HG03457 (cell line): ENCODE measurements around the gene OSTC.

Source experiments
- ATAC-seq: cut with Tn5 transposase; IDR thresholded peaks from one replicate; pipeline ENCODE4 v1.9.1; 2021; ENCODE audit warnings: moderate number of reproducible peaks; ENCODE audit not compliant: unreplicated experiment

The OSTC gene

GRCh38 chr4:108644237-108644636 lies 6.2 kb upstream of the OSTC start:
- no peak for ATAC-seq

DNA sequence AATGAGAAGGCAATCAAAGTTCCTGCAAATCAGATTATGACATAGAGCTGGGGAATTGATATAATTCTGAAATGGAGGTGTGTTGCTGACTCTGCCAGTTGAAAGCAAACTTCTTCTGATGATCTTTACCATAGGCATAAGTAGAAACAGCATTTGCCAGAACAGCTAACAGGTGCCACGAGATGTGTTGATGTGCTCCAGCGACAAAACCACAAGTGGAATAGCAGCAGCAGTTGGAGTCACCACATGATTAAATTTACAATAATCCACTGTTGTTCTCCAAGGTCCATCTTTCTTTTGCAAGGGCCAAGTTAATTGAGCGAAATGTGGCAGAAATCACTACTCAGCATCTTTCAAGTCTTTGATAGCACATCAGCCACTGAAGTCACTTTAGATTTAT lies 3.7 kb upstream of the OSTC start:
- ATAC-seq = no peak

- ATAC-seq = peak; percentile 6
Observed at GRCh38 chr4:108649863-108650211, 562 bp upstream of the OSTC start.

DNA sequence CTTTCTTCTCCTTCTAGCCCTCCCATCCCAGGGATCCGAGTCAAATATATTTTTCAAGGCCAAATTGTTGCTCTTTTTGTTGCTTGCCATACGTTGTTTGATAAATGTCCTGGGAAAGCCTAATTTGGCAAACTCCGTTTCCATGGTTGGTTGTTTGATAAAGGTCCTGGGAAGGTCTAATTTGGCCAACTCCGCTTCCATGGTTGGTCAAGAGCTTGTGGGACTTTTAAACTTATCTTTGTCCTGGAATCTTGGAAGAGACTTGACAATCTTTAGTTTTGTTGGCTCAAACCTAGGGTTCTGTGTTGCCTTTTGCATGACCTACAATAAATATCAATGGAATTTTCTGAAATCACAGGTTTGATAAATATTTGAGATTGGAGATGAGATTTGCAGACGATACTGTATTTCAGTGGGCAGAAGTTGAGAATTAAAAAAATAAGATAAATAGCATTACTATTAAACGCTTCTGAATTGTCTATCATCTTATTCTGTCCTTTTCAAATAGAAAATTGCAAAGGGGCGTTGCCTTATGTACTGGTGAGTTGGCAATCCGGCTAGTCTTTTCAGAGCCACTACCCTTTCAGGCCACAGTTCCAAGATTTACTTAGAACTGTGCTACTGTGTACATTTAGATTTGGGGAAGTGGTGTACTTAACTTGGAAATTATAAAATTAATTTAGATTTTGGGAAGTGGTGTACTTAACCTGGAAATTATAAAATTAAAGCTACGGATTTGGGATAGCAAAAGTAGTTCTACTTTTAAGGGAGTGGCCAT lies 804 bp downstream of the OSTC start:
- no peak for ATAC-seq

- ATAC-seq = no peak
Observed at GRCh38 chr4:108662629-108663028, 12.2 kb downstream of the OSTC start.

GRCh38 chr4:108674356-108674977 lies 24.1 kb downstream of the OSTC start:
- no peak for ATAC-seq

DNA sequence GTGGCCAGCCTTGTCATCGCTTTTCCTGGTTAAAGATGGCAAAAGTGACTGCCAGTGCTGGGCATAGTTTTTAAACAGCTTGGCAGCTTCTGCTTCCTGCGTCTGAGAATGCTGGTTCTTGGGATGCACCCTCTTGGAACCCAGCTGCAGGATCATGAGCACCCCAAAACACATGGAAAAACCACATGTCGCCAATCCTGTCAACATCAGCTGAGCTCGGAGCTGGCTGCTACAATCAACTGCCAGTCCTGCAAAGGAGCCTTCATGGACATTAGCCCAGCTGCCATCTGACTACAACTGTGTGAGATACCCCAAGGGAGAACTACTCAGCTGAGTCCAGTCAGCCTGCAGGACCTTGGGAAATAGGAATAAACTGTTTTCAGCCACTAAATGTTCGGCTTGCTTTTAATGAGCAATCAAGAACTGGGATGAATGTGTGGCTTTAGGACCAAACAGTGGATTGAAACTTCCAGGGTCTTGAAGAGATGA lies 31.0 kb downstream of the OSTC start:
- ATAC-seq = no peak

DNA sequence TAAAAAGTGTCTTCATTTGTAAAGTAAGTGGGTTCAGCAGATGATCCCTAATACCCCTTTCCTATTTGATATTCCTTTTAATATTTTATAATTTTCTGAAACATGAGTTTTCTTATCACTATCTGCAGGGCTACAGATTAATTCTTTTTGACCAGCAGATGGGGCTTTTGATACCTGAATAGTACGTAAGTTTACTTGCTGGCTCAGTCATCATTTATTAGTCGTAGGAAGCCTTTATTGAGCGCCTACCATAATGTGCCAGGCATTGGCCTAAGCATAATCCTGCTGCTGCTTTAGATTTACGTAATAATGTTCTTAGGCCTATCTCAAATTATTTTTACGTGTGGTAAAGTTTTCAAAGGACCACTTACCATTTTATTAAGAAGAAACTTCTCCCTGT lies 33.1 kb downstream of the OSTC start:
- no peak for ATAC-seq

DNA sequence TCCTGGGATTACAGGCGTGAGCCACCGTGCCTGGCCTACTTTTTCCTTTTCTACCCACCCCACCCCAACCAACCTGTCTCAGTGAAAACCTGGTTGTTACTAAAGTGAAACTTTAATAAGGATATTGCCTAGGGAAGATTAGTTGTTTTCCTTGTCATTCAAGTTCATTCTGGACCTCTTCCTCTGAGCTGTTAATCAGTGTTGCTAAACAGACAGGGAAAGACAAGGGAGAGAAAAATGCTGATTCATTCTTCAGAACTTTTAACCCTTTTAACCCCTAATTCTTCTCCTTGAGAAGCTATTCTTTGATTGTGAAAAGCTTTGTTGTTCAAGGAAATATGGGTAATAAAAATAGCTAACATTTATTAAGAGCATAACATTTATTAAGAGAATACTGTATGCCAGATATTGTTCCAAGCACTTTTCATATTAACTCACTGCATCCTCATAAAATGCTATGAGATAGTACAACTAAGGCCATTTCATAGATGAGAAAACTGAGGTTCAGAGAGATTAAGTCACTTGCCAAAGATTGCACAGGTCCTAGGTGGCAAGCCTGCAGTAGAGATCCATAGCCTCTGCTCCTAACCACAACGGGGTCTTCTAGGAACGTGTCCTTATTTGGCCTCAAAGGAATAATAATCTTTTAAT lies 34.8 kb downstream of the OSTC start:
- no peak for ATAC-seq

GRCh38 chr4:108690738-108691137 lies 40.3 kb downstream of the OSTC start:
- no peak for ATAC-seq

- no peak for ATAC-seq
Observed at GRCh38 chr4:108693211-108693610, 42.8 kb downstream of the OSTC start.

DNA sequence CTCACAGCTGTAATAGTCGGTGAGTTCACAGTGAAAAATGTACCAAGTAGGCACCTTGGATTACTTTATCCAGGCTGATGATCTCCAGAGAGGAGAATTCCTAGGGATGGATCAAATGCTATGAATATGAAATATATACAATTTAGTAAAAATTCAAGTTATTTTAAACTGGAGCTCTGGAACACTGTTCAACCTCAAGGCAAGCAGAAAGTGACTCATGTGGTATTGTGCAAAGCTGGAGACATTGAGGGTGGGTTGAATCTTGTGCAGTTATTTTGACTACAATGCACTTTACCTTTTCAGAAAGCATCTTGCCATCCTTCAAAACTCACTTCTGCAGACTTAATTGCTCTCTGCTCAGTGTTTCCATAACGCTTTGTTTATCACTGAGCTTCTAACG lies 43.4 kb downstream of the OSTC start:
- ATAC-seq = no peak

GRCh38 chr4:108694423-108694822 lies 44.0 kb downstream of the OSTC start:
- no peak for ATAC-seq

GRCh38 chr4:108695062-108695461 lies 44.7 kb downstream of the OSTC start:
- no peak for ATAC-seq

DNA sequence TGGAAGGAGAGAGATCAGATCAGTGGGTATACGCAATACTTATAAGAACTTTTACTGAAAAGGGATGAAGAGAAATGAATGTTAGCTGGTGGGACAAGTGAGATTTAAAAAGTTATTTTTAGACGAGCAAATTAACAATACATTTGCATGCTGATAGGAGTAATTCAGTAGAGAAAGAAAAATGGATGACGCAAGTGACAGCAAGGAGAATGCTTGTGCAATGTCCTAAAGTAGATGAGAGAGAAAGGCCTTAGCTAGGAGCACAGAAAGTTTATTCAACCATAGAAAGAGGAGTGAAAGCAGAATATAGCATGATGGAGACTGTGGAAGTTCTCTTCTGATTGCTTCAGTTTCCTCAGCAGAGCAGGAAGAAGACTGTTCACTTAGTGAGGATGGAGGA lies 45.8 kb downstream of the OSTC start:
- ATAC-seq = no peak

DNA sequence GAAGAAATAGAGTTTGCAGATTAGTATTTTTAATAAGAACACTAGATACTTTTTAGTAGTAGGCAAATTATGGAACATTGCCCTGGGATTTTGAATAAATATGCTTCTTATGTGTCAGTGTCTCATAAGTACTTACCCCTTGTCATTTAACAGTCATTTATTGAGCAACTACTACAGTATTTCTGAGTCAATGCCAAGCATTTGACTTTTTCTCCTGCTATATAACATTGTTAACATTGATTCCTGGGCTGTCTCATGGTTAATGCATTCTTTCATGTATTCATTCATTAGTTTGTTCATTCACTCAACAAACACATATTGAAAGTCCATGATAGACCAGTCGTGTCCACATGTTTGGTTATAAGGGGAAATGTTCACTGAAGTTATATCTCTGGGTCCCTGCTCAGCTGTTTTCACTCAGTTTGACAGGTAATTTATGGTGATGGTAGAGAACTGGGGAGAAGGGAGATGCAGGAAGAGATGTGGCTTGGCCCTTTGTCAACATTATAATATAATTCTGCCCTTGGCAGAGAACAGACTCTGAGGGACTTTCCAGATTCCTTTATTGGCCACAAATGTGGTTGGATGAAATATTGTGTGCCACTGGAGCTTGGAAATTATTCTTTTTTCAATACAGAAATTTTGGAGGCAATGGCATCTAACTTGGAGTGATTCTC lies 49.8 kb downstream of the OSTC start:
- ATAC-seq = no peak

DNA sequence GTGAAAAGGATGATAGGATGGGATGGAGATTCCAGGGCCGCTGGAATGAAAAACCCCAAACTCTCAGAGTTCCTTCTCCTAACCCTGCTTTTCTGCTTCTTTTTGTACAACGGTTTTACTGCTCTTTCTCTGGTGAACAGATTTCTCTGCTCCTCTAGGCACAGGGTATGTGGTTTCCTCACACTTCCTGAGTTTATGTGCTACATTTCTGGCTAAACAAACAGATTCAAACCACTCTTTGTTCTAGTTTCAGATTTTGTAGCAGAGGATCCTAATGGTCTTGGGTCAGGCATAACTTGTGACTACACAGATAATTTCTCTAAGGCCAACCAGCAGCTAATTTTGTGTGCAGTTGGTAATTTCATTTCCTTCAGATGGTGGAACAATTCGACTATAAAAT lies 52.6 kb downstream of the OSTC start:
- no peak for ATAC-seq

DNA sequence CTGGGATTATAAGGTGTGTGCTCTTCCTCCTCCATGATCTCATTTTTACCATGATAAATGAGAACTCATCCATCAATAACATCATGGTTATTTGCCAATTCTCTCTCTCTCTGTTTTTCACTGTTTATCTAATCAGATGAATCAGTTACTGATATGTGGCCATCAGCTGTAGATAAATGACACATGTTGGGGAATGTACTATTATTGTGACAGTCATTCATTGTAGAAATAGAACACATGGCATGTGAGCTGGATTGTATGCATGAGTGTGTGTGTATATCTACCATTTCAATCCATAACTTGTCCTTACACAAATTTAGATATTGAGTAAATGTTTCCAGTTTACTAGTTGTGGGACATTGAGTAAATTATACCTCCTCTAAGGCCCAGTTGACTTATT lies 53.0 kb downstream of the OSTC start:
- no peak for ATAC-seq

DNA sequence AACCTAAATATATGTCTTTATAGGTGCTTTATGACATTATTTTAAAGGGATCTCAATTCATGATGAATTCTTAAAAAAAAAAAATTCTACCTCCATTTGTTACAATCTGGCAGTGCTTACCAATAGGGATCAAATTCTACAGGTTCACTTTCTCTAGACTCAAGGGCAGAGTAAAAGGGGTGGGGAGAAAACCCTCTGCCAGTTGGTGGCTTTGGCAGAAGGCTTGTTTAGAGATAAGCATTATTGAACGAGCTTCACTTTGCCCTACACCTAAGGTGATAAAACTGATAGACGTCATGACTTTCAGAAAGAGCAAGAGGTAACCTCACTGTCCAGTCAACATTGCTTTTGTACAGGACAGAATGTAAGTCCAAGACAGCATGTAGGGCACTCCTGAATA lies 53.6 kb downstream of the OSTC start:
- no peak for ATAC-seq

- ATAC-seq = no peak
Observed at GRCh38 chr4:108706289-108706688, 55.9 kb downstream of the OSTC start.

DNA sequence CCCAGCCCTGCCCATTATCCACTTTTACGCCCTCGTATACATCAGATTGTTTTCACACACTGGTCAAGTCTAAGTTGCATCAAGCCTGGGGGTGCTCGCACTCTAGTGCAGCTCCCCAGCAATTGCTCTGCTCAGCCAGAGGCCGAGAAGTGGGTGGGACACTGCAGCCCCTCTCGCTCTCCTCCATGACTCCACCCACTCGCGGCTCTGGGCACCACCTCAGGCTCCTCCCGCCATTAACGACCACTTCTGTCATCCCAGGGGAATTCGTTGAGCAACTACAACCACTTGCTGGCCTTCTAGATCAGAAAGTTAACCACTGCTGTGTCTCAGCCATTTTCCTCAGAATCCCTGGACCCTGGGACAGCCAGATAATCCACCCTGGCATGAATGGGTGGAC lies 58.8 kb downstream of the OSTC start:
- no peak for ATAC-seq

DNA sequence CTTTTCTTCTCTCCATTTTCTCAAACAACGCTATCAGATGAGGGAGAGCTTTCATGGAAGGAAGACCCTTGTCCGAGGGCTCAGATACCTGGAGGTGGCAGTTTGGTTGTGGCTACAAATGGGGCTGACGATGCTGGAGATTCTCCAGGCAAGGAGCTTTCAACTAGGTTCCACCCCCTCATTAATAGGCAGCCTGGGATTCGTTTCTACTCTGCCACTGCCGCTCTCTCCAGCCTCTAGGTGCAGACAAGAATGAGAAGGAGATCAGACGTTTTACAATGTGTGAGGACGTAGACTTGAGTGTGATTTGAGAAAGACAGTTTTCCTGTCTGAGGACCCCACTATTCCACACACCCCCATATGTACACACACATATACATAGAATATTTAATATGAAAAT lies 59.3 kb downstream of the OSTC start:
- no peak for ATAC-seq
